SU-DHL-6 (cell line): ENCODE measurements around the gene ACBD5.

Experiments used
- CTCF ChIP-seq: fragments of 200-600 bp; sonication (generic); IDR thresholded peaks from one replicate; pipeline ENCODE4 v1.5.1; 2017; ENCODE audit warnings: antibody characterized with exemption, mild to moderate bottlenecking, low read length, moderate library complexity; ENCODE audit not compliant: insufficient read depth, poor library complexity, severe bottlenecking
- EZH2phosphoT487 ChIP-seq: fragments of 200-600 bp; sonication (generic), shearing (Covaris generic); conservative IDR thresholded peaks from 2 replicates; pipeline ENCODE4 v1.6.1; 2018; ENCODE audit warnings: mild to moderate bottlenecking, antibody characterized with exemption, low read length, moderate library complexity, mixed read lengths

- TF ChIP-seq CTCF (no peak), EZH2phosphoT487 (no peak)
Measured at GRCh38 chr10:27258838-27259812, 18.5 kb upstream of the ACBD5 start.
